Keratinocyte (primary cell): Measurements from ENCODE around the gene OR2A5. TPM values are rescaled to one million over a fixed set of nuclear protein-coding genes. Genes with fewer than 3 reads are reported as not detected.

Experiments
- DNase-seq: peaks from one replicate; pipeline ENCODE4 v3.0.0-alpha.2; 2011; ENCODE audit warnings: low read depth, missing footprints, low spot score
- FAIRE-seq: peaks from 2 replicates; lab custom pipeline; 2011; peaks lifted over from hg19 to GRCh38; lab: Jason Lieb, UNC
- H2AFZ ChIP-seq: 2 replicates; pipeline ENCODE4 v1.6.0; 2012; ENCODE audit warnings: low read length, control low read depth, inconsistent platforms; ENCODE audit not compliant: control insufficient read depth
- H3K27ac ChIP-seq: 2 replicates; pipeline ENCODE4 v1.5.1; 2011; ENCODE audit warnings: low read length; ENCODE audit not compliant: control insufficient read depth, insufficient read depth
- H3K27me3 ChIP-seq: 3 replicates; pipeline ENCODE4 v1.6.0; 2011; ENCODE audit warnings: low read length; ENCODE audit not compliant: control insufficient read depth, insufficient read depth; ENCODE audit errors: extremely low read depth
- H3K36me3 ChIP-seq, 2 experiments: 2 replicates in 1 of 2; 3 replicates in 1 of 2; pipeline ENCODE4 v1.5.1; 2011; ENCODE audit warnings: low read length in 2 of 2, mild to moderate bottlenecking in 1 of 2; ENCODE audit not compliant: control insufficient read depth in 2 of 2, insufficient read depth in 2 of 2; ENCODE audit errors: extremely low read depth in 1 of 2
- H3K4me1 ChIP-seq: 3 replicates; pipeline ENCODE4 v1.5.1; 2011; ENCODE audit warnings: low read length; ENCODE audit not compliant: control insufficient read depth, insufficient read depth; ENCODE audit errors: extremely low read depth
- H3K4me2 ChIP-seq: 3 replicates; pipeline ENCODE4 v1.6.0; 2011; ENCODE audit warnings: low read depth, low read length; ENCODE audit not compliant: control insufficient read depth, insufficient read depth; ENCODE audit errors: extremely low read depth
- H3K4me3 ChIP-seq, 3 experiments: fragments of 200-600 bp in 1 of 3; sonication (generic) in 1 of 3; 2 replicates in 2 of 3; 3 replicates in 1 of 3; pipeline ENCODE4 v1.5.1; 2011 to 2016; ENCODE audit warnings: low read length in 3 of 3, mild to moderate bottlenecking in 3 of 3, control low read depth in 2 of 3, inconsistent platforms in 1 of 3, low read depth in 1 of 3, mixed read lengths in 1 of 3, mixed run types in 1 of 3, moderate library complexity in 1 of 3; ENCODE audit not compliant: control insufficient read depth in 2 of 3, insufficient read depth in 2 of 3; ENCODE audit errors: extremely low read depth in 1 of 3
- H3K79me2 ChIP-seq: 2 replicates; pipeline ENCODE4 v1.6.0; 2012; ENCODE audit warnings: low read length; ENCODE audit not compliant: control insufficient read depth, insufficient read depth
- H3K9ac ChIP-seq: 3 replicates; pipeline ENCODE4 v1.6.0; 2011; ENCODE audit warnings: low read length; ENCODE audit not compliant: control insufficient read depth, insufficient read depth; ENCODE audit errors: extremely low read depth
- H3K9me1 ChIP-seq: 3 replicates; pipeline ENCODE4 v1.6.0; 2011; ENCODE audit warnings: low read length; ENCODE audit not compliant: control insufficient read depth, insufficient read depth; ENCODE audit errors: extremely low read depth
- H3K9me3 ChIP-seq: 2 replicates; pipeline ENCODE4 v1.5.1; 2012; ENCODE audit warnings: low read depth, low read length; ENCODE audit not compliant: control insufficient read depth
- H4K20me1 ChIP-seq: 3 replicates; pipeline ENCODE4 v1.6.0; 2011; ENCODE audit warnings: low read length; ENCODE audit not compliant: control insufficient read depth, insufficient read depth; ENCODE audit errors: extremely low read depth
- CTCF ChIP-seq, 3 experiments: IDR thresholded peaks in 1 of 3; conservative IDR thresholded peaks in 1 of 3; optimal IDR thresholded peaks in 1 of 3; 2 replicates in 2 of 3; 3 replicates in 1 of 3; pipeline versions ENCODE3 to v1.5.1; 2011; ENCODE audit warnings: low read length in 3 of 3, mild to moderate bottlenecking in 3 of 3, moderate library complexity in 2 of 3, control low read depth in 1 of 3, inconsistent platforms in 1 of 3; ENCODE audit not compliant: insufficient read depth in 2 of 3; ENCODE audit errors: extremely low read depth in 1 of 3
- EZH2 ChIP-seq: IDR thresholded peaks from one replicate; pipeline ENCODE4 v1.6.1; 2012; ENCODE audit warnings: inconsistent platforms, mild to moderate bottlenecking, low read length, moderate library complexity
- dilution Hi-C: fragments of 300-500 bp; cut with MboI; formaldehyde crosslinking; loops from one replicate; pipeline ENCODE4 v1.7.0; 2020; ENCODE audit warnings: low sequenced_read_pairs; ENCODE audit not compliant: extremely low pct_ligation_motif_present
- polyA plus RNA-seq, 5 experiments: library from polyadenylated mRNA; depleted of rRNA in 3 of 5; stranded (reverse) in 3 of 5; stranded (forward) in 1 of 5; unstranded in 1 of 5; fragments of >200 nt; gene quantifications; 1 replicate in 1 of 5; 2 replicates in 3 of 5; 3 replicates in 1 of 5; pipeline versions ENCODE4 v1.2.1 to v1.2.3, GENCODE V29; 2011 to 2012; ENCODE audit warnings: missing spikeins in 2 of 5, low read depth in 1 of 5, low replicate concordance in 1 of 5

The OR2A5 gene
- polyA plus RNA-seq, 1 donor (not counting 4 experiments of a cell fraction or from before 2014, with no cell fraction given), result not detected

- no peaks in the 10 kb centered on the region for H3K9me1 ChIP-seq
- H3K27me3 ChIP-seq, result no peaks in the 10 kb centered on the region
- H4K20me1 ChIP-seq, result no peaks in the 10 kb centered on the region
- no peaks in the 10 kb centered on the region for H3K36me3 ChIP-seq
- no peak overlapping the region for H3K4me3 ChIP-seq
- H3K4me2 ChIP-seq, result no peak overlapping the region
- no peak overlapping the region for H3K9ac ChIP-seq
- H2AFZ ChIP-seq, result no peak overlapping the region
- FAIRE-seq, result no peak
- H3K27ac ChIP-seq, result no peak overlapping the region
- no peak for DNase-seq
- H3K9me3 ChIP-seq, result no peaks in the 10 kb centered on the region
- dilution Hi-C loops, result no loop called here
- no peaks in the 10 kb centered on the region for H3K4me1 ChIP-seq
- TF ChIP-seq EZH2 (no peak), CTCF (optimal IDR thresholded peaks at IDR 0.05 in 1 of 3, IDR thresholded peaks at IDR 0.05 in 1 of 3, conservative IDR thresholded peaks at IDR 0.05 in 1 of 3; ENCODE audit: extremely low read depth in 1 of 3, insufficient read depth in 2 of 3, low read length in 3 of 3) (no peak)
- no peaks in the 10 kb centered on the region for H3K79me2 ChIP-seq
Measured at GRCh38 chr7:144024213-144024612, 24.5 kb upstream of the OR2A5 start.

- Histone ChIP-seq H3K27me3 (no peaks in the 10 kb centered on the region), H3K36me3 (no peaks in the 10 kb centered on the region), H4K20me1 (no peaks in the 10 kb centered on the region), H3K9ac (no peak overlapping the region), H3K4me1 (no peaks in the 10 kb centered on the region), H3K4me2 (no peak overlapping the region), H3K9me3 (no peaks in the 10 kb centered on the region), H3K79me2 (no peaks in the 10 kb centered on the region), H3K9me1 (no peaks in the 10 kb centered on the region), H2AFZ (no peak overlapping the region), H3K4me3 (no peak overlapping the region), H3K27ac (no peak overlapping the region)
- dilution Hi-C loops, result no loop called here
- no peak for DNase-seq
- FAIRE-seq, result no peak
- TF ChIP-seq CTCF (optimal IDR thresholded peaks at IDR 0.05 in 1 of 3, IDR thresholded peaks at IDR 0.05 in 1 of 3, conservative IDR thresholded peaks at IDR 0.05 in 1 of 3; ENCODE audit: extremely low read depth in 1 of 3, insufficient read depth in 2 of 3, low read length in 3 of 3) (no peak), EZH2 (no peak)
Measured at GRCh38 chr7:144026203-144026883, 22.4 kb upstream of the OR2A5 start.
